Neuronal stem cell (in vitro differentiated cells): Measurements from ENCODE around the gene PTPRCAP. TPM values are rescaled to one million over a fixed set of nuclear protein-coding genes. Genes with fewer than 3 reads are reported as not detected.
"Not testable (repeated sequence)": the region's sequence is repeated elsewhere in the genome, so short reads cannot be mapped to it uniquely, and the experiment has no call there.

Experiments
- DNase-seq: peaks from one replicate; pipeline ENCODE4 v3.0.0-alpha.2; 2013; ENCODE audit warnings: low spot score
- H2AFZ ChIP-seq: one replicate; pipeline ENCODE4 v1.6.1; 2013; ENCODE audit warnings: mild to moderate bottlenecking, low read length, inconsistent platforms
- H2AK5ac ChIP-seq: 2 replicates; pipeline ENCODE4 v1.6.1; 2013; ENCODE audit warnings: low read depth, mild to moderate bottlenecking, inconsistent platforms, low read length, moderate library complexity, mixed read lengths
- H2BK120ac ChIP-seq: 2 replicates; pipeline ENCODE4 v1.6.1; 2013; ENCODE audit warnings: low read depth, mild to moderate bottlenecking, inconsistent platforms, low read length, moderate library complexity, mixed read lengths
- H2BK12ac ChIP-seq: one replicate; pipeline ENCODE4 v1.6.1; 2013; ENCODE audit warnings: low read length, inconsistent platforms
- H2BK15ac ChIP-seq: 2 replicates; pipeline ENCODE4 v1.6.1; 2013; ENCODE audit warnings: mild to moderate bottlenecking, low read length, inconsistent platforms, mixed read lengths
- H2BK5ac ChIP-seq: one replicate; pipeline ENCODE4 v1.6.1; 2013; ENCODE audit warnings: inconsistent platforms, mild to moderate bottlenecking, low read length, moderate library complexity
- H3K14ac ChIP-seq: one replicate; pipeline ENCODE4 v1.6.1; 2013; ENCODE audit warnings: low read length, inconsistent platforms
- H3K18ac ChIP-seq: 2 replicates; pipeline ENCODE4 v1.6.1; 2013; ENCODE audit warnings: low read length, inconsistent platforms
- H3K23ac ChIP-seq: 2 replicates; pipeline ENCODE4 v1.6.1; 2013; ENCODE audit warnings: low read depth, mild to moderate bottlenecking, mixed read lengths, low read length, inconsistent platforms; ENCODE audit not compliant: poor library complexity
- H3K27ac ChIP-seq: replicated peaks from 3 replicates; pipeline ENCODE4 v1.5.1; 2013; ENCODE audit warnings: low read length, inconsistent platforms
- H3K27me3 ChIP-seq, 3 experiments: 2 replicates each; pipeline ENCODE4 v1.6.1; 2013; ENCODE audit warnings: low read length in 3 of 3, mild to moderate bottlenecking in 2 of 3, inconsistent platforms in 1 of 3, low read depth in 1 of 3, mixed read lengths in 1 of 3, moderate library complexity in 1 of 3; ENCODE audit not compliant: control insufficient read depth in 3 of 3, insufficient read depth in 3 of 3
- H3K36me3 ChIP-seq, 2 donors: replicated peaks in 1 of 2; 2 replicates each; pipeline ENCODE4 v1.6.1; 2013; ENCODE audit warnings: low read length in 2 of 2; ENCODE audit not compliant: control insufficient read depth in 2 of 2, insufficient read depth in 2 of 2
- H3K4ac ChIP-seq: 2 replicates; pipeline ENCODE4 v1.6.1; 2013; ENCODE audit warnings: inconsistent platforms, mild to moderate bottlenecking, low read length, moderate library complexity
- H3K4me1 ChIP-seq, 2 donors: 1 replicate in 1 of 2; 2 replicates in 1 of 2; pipeline ENCODE4 v1.6.1; 2013; ENCODE audit warnings: low read length in 2 of 2, low read depth in 1 of 2; ENCODE audit not compliant: control insufficient read depth in 2 of 2, insufficient read depth in 1 of 2
- H3K4me2 ChIP-seq: one replicate; pipeline ENCODE4 v1.6.1; 2013; ENCODE audit warnings: mild to moderate bottlenecking, low read length, inconsistent platforms; ENCODE audit not compliant: insufficient read depth, poor library complexity, severe bottlenecking
- H3K4me3 ChIP-seq, 2 donors: 2 replicates each; pipeline ENCODE4 v1.5.1; 2013; ENCODE audit warnings: low read length in 2 of 2, mild to moderate bottlenecking in 2 of 2, inconsistent platforms in 1 of 2, moderate library complexity in 1 of 2
- H3K79me1 ChIP-seq: one replicate; pipeline ENCODE4 v1.6.1; 2013; ENCODE audit warnings: low read depth, mild to moderate bottlenecking, inconsistent platforms, low read length, moderate library complexity
- H3K9ac ChIP-seq: one replicate; pipeline ENCODE4 v1.6.1; 2013; ENCODE audit warnings: mild to moderate bottlenecking, low read depth, low read length, inconsistent platforms; ENCODE audit not compliant: poor library complexity
- H3K9me3 ChIP-seq, 2 donors: replicated peaks in 1 of 2; 2 replicates each; pipeline versions ENCODE3 to v1.6.1; 2013; ENCODE audit warnings: low read length in 2 of 2, mild to moderate bottlenecking in 2 of 2, inconsistent platforms in 1 of 2, low read depth in 1 of 2, mixed read lengths in 1 of 2, moderate library complexity in 1 of 2; ENCODE audit not compliant: control insufficient read depth in 2 of 2, insufficient read depth in 1 of 2
- H4K8ac ChIP-seq: one replicate; pipeline ENCODE4 v1.6.1; 2013; ENCODE audit warnings: low read depth, mild to moderate bottlenecking, inconsistent platforms, low read length, moderate library complexity
- H4K91ac ChIP-seq: one replicate; pipeline ENCODE4 v1.6.1; 2013; ENCODE audit warnings: low read length, low read depth, mild to moderate bottlenecking, inconsistent platforms; ENCODE audit not compliant: poor library complexity
- WGBS, 2 donors: extraction: QIAGEN DNeasy Blood & Tissue Kit; methylation state at CpG; one replicate each; pipeline ENCODE4 v1.1.7; 2013; ENCODE audit warnings: missing lambda C conversion rate in 2 of 2, mixed read lengths in 1 of 2; ENCODE audit not compliant: insufficient read length in 2 of 2, insufficient replicate concordance in 1 of 2; ENCODE audit errors: extremely low coverage in 2 of 2; 5-methylcytosine and 5-hydroxymethylcytosine counted together
- polyA plus RNA-seq, 2 experiments: library from polyadenylated mRNA; stranded (reverse); fragments of 200-250 nt; gene quantifications; one replicate each; pipeline ENCODE4 v1.2.3, GENCODE V29; 2013

PTPRCAP gene, protein sequence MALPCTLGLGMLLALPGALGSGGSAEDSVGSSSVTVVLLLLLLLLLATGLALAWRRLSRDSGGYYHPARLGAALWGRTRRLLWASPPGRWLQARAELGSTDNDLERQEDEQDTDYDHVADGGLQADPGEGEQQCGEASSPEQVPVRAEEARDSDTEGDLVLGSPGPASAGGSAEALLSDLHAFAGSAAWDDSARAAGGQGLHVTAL
- 0.49 TPM for polyA plus RNA-seq (2013, experiment 1 of 2)
- 0.71 TPM for polyA plus RNA-seq (2013, experiment 2 of 2)

DNA sequence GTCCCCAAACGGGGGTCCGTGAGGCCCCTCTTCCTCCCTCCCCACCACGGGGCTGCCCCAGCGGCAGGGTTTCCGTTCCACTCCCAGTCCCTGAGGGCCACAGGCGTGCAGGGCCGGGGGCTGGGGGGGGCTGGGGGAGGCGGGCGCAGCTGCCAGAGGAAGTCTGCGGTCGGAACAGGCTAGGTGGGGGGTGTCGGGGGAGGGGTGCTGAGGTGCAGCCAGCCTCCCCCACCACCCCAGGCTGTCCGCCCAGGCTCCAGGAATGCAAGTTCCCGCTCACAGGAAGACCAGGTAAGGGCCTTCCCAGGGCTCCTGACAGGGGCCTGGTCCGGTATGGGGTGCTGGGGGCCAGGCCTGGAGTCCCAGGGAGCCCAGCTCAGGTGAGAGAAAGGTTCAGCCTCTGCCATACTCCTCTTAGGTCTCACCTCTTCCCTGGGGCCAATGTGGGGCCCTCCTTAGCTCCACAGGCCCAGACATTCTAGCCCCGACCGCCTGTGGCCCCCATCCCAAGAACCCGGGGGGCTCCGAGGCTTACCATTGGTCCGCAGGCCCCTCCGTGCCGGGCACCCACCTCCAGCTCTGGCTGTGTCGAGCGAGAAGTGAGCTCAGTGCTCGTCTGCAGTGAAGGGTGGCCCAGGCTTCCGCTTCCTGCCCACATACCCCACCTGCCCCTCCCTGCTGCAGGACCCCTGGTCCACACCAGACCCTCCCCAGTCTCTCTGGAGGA, at the start of gene PTPRCAP:
PTPRCAP (minus strand) TSS at position 601 of the 727 bp plus-strand sequence; CDS start at position 538, 63 bp downstream.
- Histone ChIP-seq H3K36me3 (peaks cover 41 to 83% of the 10 kb centered on the region in 2 donors), H3K4ac (no peak within 1 kb of the TSS)
- no peak for DNase-seq

GRCh38 chr11:67486481-67487195, 49.2 kb upstream of the PTPRCAP start:
- H3K4ac ChIP-seq, result no peak overlapping the region
- H3K18ac ChIP-seq, result no peak overlapping the region
- H2AK5ac ChIP-seq, result no peak overlapping the region
- peaks cover 0 to 3% of the 10 kb centered on the region in 2 donors for H3K9me3 ChIP-seq
- no peak overlapping the region for H3K27ac ChIP-seq
- DNase-seq, result no peak
- H2BK120ac ChIP-seq, result no peak overlapping the region
- H2BK5ac ChIP-seq, result no peak overlapping the region
- peaks cover 24 to 49% of the 10 kb centered on the region in 2 donors for H3K36me3 ChIP-seq
- peaks cover 4 to 7% of the 10 kb centered on the region in 2 donors for H3K4me1 ChIP-seq
- H3K14ac ChIP-seq, result no peak overlapping the region
- WGBS, 2 donors, result no CpG with 5 or more reads among the region's 20 CpGs
- no peak overlapping the region for H2BK12ac ChIP-seq
- H2BK15ac ChIP-seq, result no peak overlapping the region
- H3K9ac ChIP-seq, result peak overlapping the region; percentile 21
- H4K91ac ChIP-seq, result no peak overlapping the region
- no peak overlapping the region for H2AFZ ChIP-seq
- no peak overlapping the region for H3K4me3 ChIP-seq
- H4K8ac ChIP-seq, result no peak overlapping the region
- H3K79me1 ChIP-seq, result peaks cover 10% of the 10 kb centered on the region
- peak overlapping the region; percentile 95 for H3K23ac ChIP-seq
- no peaks in the 10 kb centered on the region for H3K27me3 ChIP-seq
- H3K4me2 ChIP-seq, result no peak overlapping the region

More for the DNA sequence above, at the start of gene PTPRCAP:
- no peak within 1 kb of the TSS for H3K9ac ChIP-seq
- peak within 1 kb of the TSS; percentile 43 for H4K8ac ChIP-seq
- H3K27ac ChIP-seq, result no peak within 1 kb of the TSS
- H2BK15ac ChIP-seq, result no peak within 1 kb of the TSS
- no peak within 1 kb of the TSS for H3K4me2 ChIP-seq
- H3K14ac ChIP-seq, result no peak within 1 kb of the TSS
- H3K27me3 ChIP-seq, result peaks cover 0 to 1% (median 0%) of the 10 kb centered on the region in 3 experiments
- H3K23ac ChIP-seq, result peak within 1 kb of the TSS; percentile 65
- no peaks in the 10 kb centered on the region for H3K4me1 ChIP-seq
- WGBS, 2 donors, result no CpG with 5 or more reads among the region's 26 CpGs
- H4K91ac ChIP-seq, result no peak within 1 kb of the TSS
- no peak within 1 kb of the TSS for H2BK5ac ChIP-seq
- H3K4me3 ChIP-seq, result peak within 1 kb of the TSS in 1 of 2 donors; percentile 15
- H2AK5ac ChIP-seq, result no peak within 1 kb of the TSS
- peaks cover 5% of the 10 kb centered on the region for H3K79me1 ChIP-seq
- no peak within 1 kb of the TSS for H2AFZ ChIP-seq
- H2BK120ac ChIP-seq, result no peak within 1 kb of the TSS
- H2BK12ac ChIP-seq, result no peak within 1 kb of the TSS
- no peaks in the 10 kb centered on the region for H3K9me3 ChIP-seq
- H3K18ac ChIP-seq, result no peak within 1 kb of the TSS

GRCh38 chr11:67485873-67486361, 48.4 kb upstream of the PTPRCAP start:
- not testable (repeated sequence) for H3K9ac ChIP-seq, H2AFZ ChIP-seq, DNase-seq, H4K91ac ChIP-seq, H3K23ac ChIP-seq, H2BK5ac ChIP-seq, H3K4me2 ChIP-seq, H3K4me1 ChIP-seq, H3K9me3 ChIP-seq, H2AK5ac ChIP-seq, H2BK120ac ChIP-seq, H2BK15ac ChIP-seq, H3K14ac ChIP-seq, H3K27ac ChIP-seq, H3K18ac ChIP-seq, H4K8ac ChIP-seq, H3K4me3 ChIP-seq, H3K79me1 ChIP-seq, H2BK12ac ChIP-seq, H3K4ac ChIP-seq, H3K27me3 ChIP-seq
- H3K36me3 ChIP-seq, result peaks cover 21 to 42% of the 10 kb centered on the region in 2 donors
- no CpG with 5 or more reads among the region's 7 CpGs for WGBS, 2 donors
